A673 (cell line): ENCODE results near the gene SUCLG2.

Experiments
- CTCF ChIP-seq: fragments of 300-800, 200-600 bp; sonication (generic); conservative IDR thresholded peaks from 2 replicates; pipeline ENCODE4 v1.5.1; 2017; ENCODE audit warnings: low read depth, mild to moderate bottlenecking, antibody characterized with exemption, low read length, moderate library complexity, mixed read lengths
- EZH2 ChIP-seq: fragments of 200-600 bp; sonication (generic); IDR thresholded peaks from 2 replicates; pipeline ENCODE4 v1.6.1; 2017; ENCODE audit warnings: borderline replicate concordance, low read depth, mild to moderate bottlenecking, mixed read lengths, antibody characterized with exemption, low read length; ENCODE audit not compliant: poor library complexity, severe bottlenecking

- TF ChIP-seq CTCF (no peak), EZH2 (no peak)
Measured at GRCh38 chr3:67678665-67679064, 24.3 kb upstream of the SUCLG2 start.
